IPS DF 4.7 (cell line): ENCODE data around the gene IL12RB1.
"Not testable (repeated sequence)": the region's sequence is repeated elsewhere in the genome, so short reads cannot be mapped to it uniquely, and the experiment has no call there.

Source experiments
- DNase-seq: peaks from one replicate; pipeline ENCODE4 v3.0.0-alpha.2; 2013; ENCODE audit warnings: low spot score; ENCODE audit errors: extremely low read depth

Gene IL12RB1

GRCh38 chr19:18112989-18113478 is 26.3 kb upstream of the IL12RB1 start:
- no peak for DNase-seq

- DNase-seq: no peak
Observed at GRCh38 chr19:18110609-18111232, 24.0 kb upstream of the IL12RB1 start.

DNA sequence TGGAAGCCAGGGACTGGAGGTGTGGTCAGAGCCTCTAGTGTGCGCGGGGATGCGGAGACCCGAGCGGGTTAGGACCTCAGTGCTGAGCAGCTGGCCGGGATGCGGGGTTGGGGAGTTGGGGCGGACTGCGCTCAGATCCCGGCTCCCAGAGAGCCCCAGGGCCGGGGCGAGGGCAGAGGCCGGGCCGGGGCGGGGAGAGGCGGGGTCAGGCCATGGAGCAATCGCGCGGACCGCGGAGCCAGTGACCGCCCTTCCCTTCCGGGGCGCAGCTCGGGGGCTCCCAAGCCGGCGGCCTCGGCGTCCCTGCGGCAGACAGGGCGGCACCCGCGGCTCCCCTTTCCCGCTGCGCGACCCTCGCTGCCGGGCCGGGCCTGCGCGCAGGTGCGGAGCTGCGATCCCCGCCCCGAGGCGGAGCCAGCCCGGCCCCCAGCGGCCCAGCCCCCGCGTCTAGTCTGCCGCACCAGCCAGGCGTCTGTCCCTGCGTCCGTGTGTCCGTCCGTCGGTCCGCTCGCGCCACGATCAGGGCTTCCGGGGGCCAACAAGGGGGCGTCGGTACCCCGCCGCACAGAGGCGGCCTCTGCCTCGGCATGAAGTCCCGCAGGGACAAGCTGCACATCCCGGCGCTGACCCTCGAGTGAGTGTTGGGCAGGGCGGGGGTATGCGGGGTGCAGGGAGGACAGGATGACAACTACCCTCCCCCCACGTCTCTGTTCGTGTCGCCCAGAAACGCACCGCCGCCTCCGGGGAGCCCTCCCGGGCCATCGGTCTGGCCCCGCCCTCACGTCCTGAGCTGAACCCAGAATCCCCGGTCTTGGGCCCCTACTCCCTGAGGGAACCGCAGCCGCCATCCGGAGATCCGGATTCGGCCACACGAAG is 23.2 kb upstream of the IL12RB1 start:
- DNase-seq: no peak

DNA sequence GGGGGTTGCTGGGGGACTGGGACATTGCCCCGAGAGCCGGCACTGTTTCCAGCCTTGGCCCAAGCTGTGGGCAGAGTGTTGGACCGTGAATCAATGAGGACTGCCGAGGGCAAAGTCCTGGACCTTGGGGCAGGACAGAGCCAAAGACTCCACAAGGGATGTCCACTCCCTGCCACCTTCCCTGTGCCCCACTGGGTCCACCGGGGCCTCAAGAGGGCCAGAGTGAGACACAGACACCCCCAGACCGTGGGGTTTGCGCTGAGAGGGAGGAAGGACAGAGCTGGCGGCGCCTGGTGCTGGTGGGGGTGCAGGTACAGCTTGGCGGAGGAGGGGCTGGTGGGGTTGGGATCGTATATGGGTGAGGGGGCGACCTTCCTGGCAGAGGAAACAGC is 22.6 kb upstream of the IL12RB1 start:
- DNase-seq: no peak

DNA sequence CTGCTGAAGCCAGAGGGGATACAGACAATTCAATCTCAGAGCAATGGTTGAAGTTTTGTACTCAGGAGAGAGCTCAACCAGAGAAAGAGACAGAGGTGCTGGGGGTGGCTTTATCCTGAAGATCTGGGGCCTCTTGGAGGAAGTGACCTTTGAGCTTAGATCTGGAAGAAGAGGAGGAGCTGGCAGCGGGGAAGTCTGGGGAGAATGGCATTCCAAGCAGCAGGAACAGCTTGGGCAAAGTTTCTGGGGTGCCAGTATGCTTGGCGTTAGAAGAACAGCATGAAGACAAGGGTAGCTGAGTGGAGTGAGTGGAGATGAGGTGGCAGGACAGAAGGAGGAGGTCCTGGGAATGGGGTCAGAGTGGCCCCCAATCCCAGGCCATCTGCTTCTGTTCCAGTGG is 22.2 kb upstream of the IL12RB1 start:
- DNase-seq: no peak

DNA sequence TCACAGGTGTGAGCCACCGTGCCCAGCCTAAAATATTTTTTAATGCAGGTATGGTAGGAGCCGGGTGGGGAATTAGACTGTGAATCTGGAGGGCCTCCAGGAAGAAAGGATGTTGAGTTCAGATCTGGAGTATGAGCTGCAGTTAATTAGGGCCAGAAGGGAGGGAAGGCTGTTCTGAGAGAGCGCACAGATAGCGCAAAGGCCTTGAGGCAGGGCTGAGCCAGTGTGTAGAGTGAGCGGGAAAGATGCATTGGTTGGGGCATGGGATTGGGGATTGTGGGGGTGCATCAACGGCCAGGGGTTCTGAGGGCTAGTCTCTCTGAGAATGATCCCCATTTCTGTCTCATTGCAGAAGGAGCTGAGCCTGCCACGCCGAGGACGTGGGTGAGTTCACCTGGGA is 20.5 kb upstream of the IL12RB1 start:
- no peak for DNase-seq

GRCh38 chr19:18105259-18105658 is 18.5 kb upstream of the IL12RB1 start:
- not testable (repeated sequence) for DNase-seq

DNA sequence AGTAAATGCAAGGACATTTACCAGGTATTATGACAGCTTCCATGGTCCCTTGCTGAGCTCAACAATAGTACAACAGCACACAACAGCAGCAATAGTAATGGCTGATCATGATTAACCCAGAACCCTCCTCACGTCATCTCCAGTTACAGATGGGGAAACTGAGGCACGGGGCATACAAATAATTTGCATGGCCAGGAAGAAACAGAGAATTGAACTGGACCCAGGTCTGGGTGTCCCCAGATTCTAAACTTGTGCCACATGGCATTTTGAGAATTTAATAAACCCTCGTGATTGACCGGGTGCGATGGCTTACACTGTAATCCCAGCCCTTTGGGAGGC is 18.0 kb upstream of the IL12RB1 start:
- no peak for DNase-seq

DNA sequence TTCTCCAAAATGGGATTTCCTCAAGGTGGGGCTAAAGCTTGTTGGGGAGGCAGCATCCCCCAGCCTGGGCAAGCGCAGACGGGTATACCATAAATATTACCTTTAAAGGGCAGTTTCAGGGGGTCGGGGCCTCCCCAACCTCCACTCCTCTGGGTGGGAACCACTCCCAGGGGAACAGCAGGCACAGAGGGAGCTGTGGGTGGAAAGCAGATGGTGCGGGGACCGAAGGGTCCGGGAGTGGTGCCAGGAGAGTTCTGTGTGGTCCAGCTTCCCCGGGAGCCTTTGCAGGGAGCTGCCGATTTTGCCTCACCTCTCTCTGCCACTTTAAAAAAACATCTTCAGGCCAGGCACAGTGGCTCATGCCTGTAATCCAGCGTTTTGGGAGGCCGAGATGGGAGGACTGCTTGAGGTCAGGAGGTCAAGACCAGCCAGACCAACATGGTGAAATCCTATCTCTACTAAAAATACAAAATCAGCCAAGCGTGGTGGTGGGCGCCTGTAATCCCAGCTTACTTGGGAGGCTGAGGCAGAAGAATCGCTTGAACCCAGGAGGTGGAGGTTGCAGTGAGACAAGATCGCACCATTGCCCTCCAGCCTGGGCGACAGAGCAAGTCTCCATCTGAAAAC is 16.3 kb upstream of the IL12RB1 start:
- DNase-seq: no peak

DNA sequence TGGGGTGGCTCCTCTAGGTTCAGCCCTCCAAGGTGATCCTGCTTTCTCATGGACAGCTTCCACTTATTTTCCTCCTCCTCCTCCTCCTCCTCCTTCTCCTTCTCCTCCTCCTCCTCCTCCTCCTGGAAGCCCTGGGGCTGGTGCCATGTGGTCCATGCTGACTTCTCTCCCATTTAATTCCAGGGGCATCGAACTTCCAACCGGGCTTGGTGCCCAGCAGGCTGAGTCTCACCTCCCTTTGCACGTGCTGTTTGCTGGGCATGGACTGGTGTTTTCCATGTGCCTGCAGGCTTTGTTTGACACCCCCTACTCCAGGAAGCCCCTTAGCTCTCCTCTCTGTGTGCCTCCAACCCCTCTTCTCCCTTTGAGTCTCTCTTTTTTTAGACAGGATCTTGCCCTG is 14.5 kb upstream of the IL12RB1 start:
- DNase-seq: no peak

GRCh38 chr19:18100710-18101109 is 14.0 kb upstream of the IL12RB1 start:
- no peak for DNase-seq

- no peak for DNase-seq
Observed at GRCh38 chr19:18099623-18099995, 12.9 kb upstream of the IL12RB1 start.

DNA sequence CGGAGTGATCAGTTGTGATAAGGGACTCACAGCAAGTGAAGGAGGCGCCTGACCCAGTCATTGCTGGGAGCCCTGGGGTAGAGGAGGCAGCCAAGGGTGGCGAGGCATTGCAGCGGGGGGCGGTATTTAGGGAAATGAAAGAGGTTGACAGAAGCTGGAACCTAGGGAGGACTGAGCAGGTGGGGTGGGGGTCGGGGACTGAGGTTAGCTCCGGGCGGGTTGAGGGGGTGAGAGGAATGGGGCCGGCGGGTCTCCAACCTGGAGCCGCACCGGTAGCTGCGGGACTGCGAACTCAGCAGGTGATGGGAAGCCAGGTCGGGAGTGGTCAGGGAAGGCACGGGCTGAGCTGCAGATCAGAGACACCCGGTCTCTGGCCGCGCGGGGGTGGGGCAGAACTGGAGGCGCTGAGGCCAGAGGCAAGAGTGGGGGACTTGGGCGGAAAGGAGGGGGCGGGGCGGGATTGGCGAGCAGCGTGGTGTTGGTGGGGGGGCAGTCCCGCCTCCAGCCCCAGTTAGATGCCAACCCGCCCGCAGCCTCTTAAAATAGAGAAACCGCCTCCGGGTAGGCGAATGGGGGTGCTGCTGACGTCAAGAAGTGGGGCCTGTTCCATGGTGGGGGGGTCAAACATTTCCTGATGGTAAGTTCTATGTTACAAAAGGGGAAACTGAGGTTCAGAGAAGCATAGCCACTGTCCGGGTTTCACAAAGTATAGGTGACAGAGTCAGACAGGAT is 12.3 kb upstream of the IL12RB1 start:
- no peak for DNase-seq

DNA sequence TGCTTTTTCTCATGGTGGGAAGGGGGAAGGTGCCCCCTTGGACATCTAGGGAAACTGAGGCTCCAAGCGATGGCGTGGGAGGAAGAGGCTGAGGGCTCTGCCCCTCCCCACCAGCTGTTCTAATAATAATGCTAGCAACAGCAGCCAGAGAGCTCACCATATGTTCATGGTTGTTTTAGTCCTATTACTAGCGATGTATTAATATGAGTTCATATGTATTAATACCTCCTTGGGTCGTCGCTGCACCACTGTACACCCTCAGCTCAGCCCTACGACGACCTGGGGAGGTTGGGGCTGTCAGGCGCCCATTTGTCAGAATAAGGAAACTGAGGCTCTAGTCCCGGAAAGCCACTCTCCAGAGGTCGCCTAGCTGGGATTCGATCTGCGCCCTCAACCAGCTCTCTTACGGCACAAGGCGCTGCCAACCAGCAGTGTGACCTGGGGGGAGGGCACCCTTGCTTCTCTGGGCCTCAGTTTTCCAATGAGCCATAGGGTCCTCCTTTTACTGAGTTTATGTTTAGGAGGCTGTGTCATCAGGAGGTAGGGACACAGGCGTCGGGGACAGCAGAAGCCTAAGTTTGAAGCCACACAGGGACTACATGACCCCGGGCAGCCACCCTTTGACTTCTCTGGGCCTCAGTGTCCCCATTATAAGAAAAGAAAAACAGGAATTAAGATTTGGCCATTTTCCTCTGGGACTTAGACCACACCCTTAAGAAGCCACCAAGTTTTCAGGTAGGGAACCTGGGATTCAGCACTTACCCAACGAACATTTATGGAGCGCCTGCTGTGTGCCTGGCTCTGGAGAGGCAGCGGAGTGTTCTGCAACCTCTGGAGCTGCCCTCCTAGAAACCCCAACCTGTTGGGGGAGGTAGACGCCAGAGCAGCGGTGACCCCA is 11.5 kb upstream of the IL12RB1 start:
- no peak for DNase-seq

DNA sequence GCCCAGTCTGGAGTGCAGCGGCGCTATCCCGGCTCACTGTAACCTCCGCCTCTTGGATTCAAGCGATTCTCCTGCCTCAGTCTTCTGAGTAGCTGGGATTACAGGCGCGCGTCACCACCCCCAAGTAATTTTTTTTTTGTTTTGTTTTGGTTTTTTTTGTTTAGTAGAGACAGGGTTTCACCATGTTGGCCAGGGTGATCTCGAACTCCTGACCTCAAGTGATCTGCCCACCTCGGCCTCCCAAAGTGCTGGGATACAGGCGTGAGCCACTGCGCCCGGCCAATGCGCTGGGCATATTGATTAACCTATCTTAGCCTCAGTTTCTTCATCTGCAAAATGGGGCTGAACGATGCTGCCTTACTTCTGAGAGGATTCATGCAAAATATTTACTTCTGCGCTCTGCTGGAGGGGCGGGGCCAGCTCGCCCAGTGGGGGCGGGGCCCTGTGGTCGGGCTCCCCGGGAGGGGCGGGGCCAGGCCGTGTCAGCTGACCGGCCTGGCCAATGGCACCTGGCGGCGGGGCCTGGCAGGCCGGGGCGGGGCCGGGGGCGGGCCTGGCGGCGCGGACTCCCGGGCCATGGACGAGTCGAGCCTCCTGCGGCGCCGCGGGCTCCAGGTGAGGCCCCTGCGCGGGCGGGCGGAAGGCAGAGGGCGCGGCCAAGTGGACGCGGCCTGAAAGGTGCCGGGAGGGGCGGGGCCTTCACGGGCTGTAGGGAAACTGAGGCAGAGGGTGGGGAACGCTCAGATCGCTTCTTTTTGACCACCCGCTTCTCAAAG is 10.7 kb upstream of the IL12RB1 start, which contains the start of gene MAST3:
TSS of gene MAST3 (plus strand) at position 562 of the 776 bp plus-strand sequence. CDS start at position 577, 15 bp downstream.
- no peak for DNase-seq

DNA sequence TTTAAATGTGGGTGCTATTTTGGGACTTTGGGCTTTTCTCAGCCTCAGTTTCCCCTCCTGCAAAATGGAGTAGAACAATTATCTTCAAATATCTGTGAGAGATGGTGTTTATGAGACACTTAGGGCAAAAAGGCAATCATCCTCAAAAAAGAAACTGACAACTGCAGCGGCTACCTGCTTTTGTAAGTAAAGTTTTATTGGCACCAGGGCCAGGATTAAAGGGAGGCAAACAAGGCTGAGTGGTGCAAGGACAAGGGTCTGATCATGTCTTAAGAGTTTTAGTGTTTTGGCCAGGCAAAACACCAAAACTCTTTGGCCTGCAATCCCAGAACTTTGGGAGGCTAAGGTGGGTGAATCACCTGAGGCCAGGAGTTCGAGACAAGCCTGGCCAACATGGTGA is 9.5 kb upstream of the IL12RB1 start:
- DNase-seq: no peak

GRCh38 chr19:18093439-18094161 is 6.9 kb upstream of the IL12RB1 start:
- no peak for DNase-seq

GRCh38 chr19:18091217-18091608 is 4.5 kb upstream of the IL12RB1 start:
- DNase-seq: no peak

- DNase-seq: no peak
Observed at GRCh38 chr19:18090545-18091216, 3.9 kb upstream of the IL12RB1 start.
